Measurements from ENCODE around the gene ST7.

Gene ST7

DNA sequence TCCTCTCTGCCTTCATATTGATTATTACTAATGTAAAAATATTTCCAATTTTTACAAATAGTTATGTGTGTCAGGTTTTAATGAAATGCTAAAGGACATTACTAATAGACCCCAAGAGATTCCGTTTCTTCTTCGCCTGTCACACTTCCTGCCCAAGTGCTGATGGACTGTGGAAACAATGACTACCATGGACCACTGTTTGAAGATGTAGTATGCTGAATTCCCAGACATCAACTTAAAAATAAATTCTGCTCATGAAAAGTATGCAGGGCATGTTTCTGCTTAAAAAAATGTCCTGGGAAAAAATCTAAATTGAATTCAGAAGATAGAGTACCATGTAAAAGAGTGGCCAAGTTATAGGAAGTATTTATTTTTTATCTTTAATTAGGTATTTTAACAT lies 52.1 kb downstream of the ST7 start:
- no peak for DNase-seq (ENCODE audit: low read depth)
- TF ChIP-seq MYC (IDR thresholded peaks at IDR 0.05; ENCODE audit: low read depth, low read length) = no peak
- TF ChIP-seq, protein P1, sequence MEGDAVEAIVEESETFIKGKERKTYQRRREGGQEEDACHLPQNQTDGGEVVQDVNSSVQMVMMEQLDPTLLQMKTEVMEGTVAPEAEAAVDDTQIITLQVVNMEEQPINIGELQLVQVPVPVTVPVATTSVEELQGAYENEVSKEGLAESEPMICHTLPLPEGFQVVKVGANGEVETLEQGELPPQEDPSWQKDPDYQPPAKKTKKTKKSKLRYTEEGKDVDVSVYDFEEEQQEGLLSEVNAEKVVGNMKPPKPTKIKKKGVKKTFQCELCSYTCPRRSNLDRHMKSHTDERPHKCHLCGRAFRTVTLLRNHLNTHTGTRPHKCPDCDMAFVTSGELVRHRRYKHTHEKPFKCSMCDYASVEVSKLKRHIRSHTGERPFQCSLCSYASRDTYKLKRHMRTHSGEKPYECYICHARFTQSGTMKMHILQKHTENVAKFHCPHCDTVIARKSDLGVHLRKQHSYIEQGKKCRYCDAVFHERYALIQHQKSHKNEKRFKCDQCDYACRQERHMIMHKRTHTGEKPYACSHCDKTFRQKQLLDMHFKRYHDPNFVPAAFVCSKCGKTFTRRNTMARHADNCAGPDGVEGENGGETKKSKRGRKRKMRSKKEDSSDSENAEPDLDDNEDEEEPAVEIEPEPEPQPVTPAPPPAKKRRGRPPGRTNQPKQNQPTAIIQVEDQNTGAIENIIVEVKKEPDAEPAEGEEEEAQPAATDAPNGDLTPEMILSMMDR (IDR thresholded peaks at IDR 0.05; ENCODE audit: low read depth, low read length) = no peak
- TF ChIP-seq POLR2A (IDR thresholded peaks at IDR 0.05; ENCODE audit: extremely low read depth, insufficient read length) = no peak
- TF ChIP-seq, protein P2, sequence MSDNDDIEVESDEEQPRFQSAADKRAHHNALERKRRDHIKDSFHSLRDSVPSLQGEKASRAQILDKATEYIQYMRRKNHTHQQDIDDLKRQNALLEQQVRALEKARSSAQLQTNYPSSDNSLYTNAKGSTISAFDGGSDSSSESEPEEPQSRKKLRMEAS (IDR thresholded peaks at IDR 0.05; ENCODE audit: low read depth, low read length) = no peak
- H3K4me3 ChIP-seq (ENCODE audit: low read depth, low read length) = no peak overlapping the region

GRCh38 chr7:117006907-117007684 lies 53.8 kb downstream of the ST7 start:
- no peak overlapping the region for H3K4me3 ChIP-seq (ENCODE audit: low read depth, low read length)
- TF ChIP-seq, protein P2 (IDR thresholded peaks at IDR 0.05; ENCODE audit: low read depth, low read length) = no peak
- TF ChIP-seq, protein P1 (IDR thresholded peaks at IDR 0.05; ENCODE audit: low read depth, low read length) = no peak
- no peak for TF ChIP-seq MYC (IDR thresholded peaks at IDR 0.05; ENCODE audit: low read depth, low read length)
- TF ChIP-seq POLR2A (IDR thresholded peaks at IDR 0.05; ENCODE audit: extremely low read depth, insufficient read length) = no peak
- DNase-seq (ENCODE audit: low read depth) = no peak

DNA sequence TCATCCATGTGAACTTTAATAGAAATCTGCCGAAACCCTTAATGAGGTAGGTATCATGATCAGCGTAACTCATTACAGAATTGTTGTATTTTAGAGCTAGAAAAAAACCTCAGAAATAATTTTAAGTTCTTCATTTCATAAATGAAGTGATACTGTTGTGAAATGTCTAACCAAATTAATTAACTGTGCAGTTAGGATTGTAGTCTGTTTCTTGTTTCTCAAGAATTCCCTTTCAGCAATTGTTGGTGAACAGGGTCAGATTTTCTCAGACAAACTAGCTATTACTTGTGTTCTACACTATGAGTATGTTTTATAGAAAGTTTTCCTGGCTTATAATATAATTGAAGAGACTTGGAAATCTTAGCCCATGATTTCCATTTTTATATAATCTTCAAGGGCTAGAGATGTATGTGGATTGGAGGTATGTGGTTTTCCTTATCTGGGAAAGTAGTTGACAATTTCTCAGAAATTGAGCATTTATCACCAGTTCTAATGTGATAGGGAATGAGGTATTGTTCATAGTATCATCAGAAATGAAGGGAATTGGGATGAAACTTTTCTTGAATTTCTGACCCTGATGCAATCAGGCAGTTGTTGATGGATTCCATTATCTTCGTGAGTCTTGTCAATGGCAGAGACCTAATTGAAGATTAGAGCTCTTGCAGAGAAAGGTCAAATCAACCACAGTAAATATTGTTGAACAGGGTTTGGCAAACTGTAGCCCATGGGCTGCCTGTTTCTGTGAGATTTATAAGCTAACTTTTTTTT lies 55.0 kb downstream of the ST7 start:
- TF ChIP-seq POLR2A (IDR thresholded peaks at IDR 0.05; ENCODE audit: extremely low read depth, insufficient read length) = no peak
- TF ChIP-seq, protein P1 (IDR thresholded peaks at IDR 0.05; ENCODE audit: low read depth, low read length) = no peak
- DNase-seq (ENCODE audit: low read depth) = peak; percentile 18
- no peak overlapping the region for H3K4me3 ChIP-seq (ENCODE audit: low read depth, low read length)

DNA sequence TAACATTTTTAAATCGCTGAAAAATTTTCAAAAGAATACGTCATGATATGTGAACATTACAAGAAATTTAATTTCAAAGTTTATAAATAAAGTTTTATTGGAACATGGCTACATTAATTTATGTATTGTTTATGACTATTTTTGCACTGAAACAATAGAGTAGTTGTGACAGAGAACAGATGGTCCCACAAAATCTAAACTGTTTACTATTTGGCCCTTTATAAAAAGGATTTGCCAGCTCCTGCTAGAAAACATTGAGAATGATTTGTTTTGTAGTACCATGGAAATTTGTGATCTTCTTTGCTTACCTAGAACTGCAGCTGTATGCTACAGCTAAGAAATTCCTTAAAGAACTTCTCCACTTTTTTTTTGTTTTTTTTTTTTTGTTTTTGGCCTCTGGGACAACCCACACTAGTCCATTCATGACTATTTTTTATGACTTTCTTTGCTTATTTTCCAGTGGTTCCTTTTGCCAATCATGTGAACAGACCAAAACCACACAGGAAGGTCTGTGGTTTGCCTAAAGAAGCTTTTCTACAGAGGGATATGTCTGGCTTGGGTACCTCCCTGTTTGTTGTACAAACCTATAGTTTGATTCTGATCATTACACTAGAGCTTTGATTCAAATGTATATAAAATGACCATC lies 55.7 kb downstream of the ST7 start:
- H3K4me3 ChIP-seq (ENCODE audit: low read depth, low read length) = no peak overlapping the region
- TF ChIP-seq, protein P1 (IDR thresholded peaks at IDR 0.05; ENCODE audit: low read depth, low read length) = no peak
- no peak for TF ChIP-seq MYC (IDR thresholded peaks at IDR 0.05; ENCODE audit: low read depth, low read length)
- TF ChIP-seq POLR2A (IDR thresholded peaks at IDR 0.05; ENCODE audit: extremely low read depth, insufficient read length) = no peak
- TF ChIP-seq, protein P2 (IDR thresholded peaks at IDR 0.05; ENCODE audit: low read depth, low read length) = no peak
- DNase-seq (ENCODE audit: low read depth) = peak; percentile 84

DNA sequence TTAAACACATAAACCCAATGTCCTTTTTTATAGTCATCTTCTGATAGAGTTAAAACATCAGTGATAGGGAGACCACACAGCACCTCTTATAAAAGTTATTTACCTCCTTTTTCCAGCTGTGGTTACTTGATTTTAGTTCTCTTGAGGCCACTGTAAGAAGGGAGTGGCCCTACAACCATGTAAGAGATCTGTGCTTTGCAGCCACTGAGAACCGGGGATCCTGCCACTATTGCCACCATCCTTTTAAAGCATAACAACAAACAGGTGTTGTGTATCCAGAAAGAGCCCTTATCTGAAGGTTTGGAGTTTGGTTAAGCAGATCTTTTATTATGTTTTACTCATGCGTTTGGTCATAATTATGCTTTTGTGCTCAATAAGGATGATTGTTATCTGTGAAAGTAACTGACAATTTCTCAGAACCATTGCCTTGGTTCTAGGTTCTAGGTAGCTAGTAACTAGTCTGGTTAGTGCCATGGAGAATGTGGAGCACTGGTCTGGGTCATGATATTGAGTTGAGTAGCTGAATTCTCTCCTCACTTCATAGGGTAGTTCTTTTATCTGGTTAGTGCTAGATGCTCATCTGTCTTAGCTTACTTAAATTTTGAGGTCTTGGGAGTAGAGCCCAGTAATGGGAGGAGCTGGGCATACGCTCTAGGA lies 56.5 kb downstream of the ST7 start:
- no peak overlapping the region for H3K4me3 ChIP-seq (ENCODE audit: low read depth, low read length)
- DNase-seq (ENCODE audit: low read depth) = peak; percentile 18
- TF ChIP-seq MYC (IDR thresholded peaks at IDR 0.05; ENCODE audit: low read depth, low read length) (no peak), POLR2A (IDR thresholded peaks at IDR 0.05; ENCODE audit: extremely low read depth, insufficient read length) (no peak)
- TF ChIP-seq, protein P1 (IDR thresholded peaks at IDR 0.05; ENCODE audit: low read depth, low read length) = no peak
- TF ChIP-seq, protein P2 (IDR thresholded peaks at IDR 0.05; ENCODE audit: low read depth, low read length) = no peak
